K562 (cell line): Measurements from ENCODE around the gene RANGAP1. TPM values are rescaled to one million over a fixed set of nuclear protein-coding genes. Genes with fewer than 3 reads are reported as not detected.

Experiments
- ATAC-seq: fragments of 200-7000 bp; cut with Tn5 transposase; 3 replicates; pipeline ENCODE4 v1.9.1; 2020; ENCODE audit warnings: moderate library complexity
- BruUV-seq: library from RNA; stranded (reverse); fragments of 400-500 nt; replicated peaks from 2 replicates; lab custom pipeline; 2021; lab: Mats Ljungman, UMichigan
- CTCF ChIA-PET: fragments of 300-600 bp; formaldehyde crosslinking; extraction: SDS; loops from one replicate; lab custom pipeline; 2021; ENCODE audit warnings: low intra/inter-chr PET ratio; lab: Yijun Ruan, JAX
- POLR2A ChIA-PET: fragments of 300-600, 350-650 bp; sonication (Branson Sonifier 250); formaldehyde crosslinking; extraction: SDS; loops from one replicate; lab custom pipeline; 2021; ENCODE audit warnings: antibody characterized with exemption, inconsistent platforms; lab: Yijun Ruan, JAX
- DNase-seq, 4 experiments: peaks; one replicate each; pipeline versions ENCODE4 v3.0.0 to v3.0.0-alpha.2; 2011 to 2018; ENCODE audit warnings: low spot score in 3 of 4, mixed read lengths in 3 of 4; ENCODE audit errors: extremely low read depth in 1 of 4
- FAIRE-seq: peaks from 2 replicates; lab custom pipeline; 2011; peaks lifted over from hg19 to GRCh38; lab: Jason Lieb, UNC
- H2AFZ ChIP-seq: 2 replicates; pipeline ENCODE4 v1.6.0; 2011; ENCODE audit warnings: low read depth, low read length, control low read depth, inconsistent platforms
- H3K27ac ChIP-seq: fragments of 200-600 bp; 3 replicates; pipeline ENCODE4 v1.8.0; 2011; ENCODE audit warnings: low read depth, mild to moderate bottlenecking, control low read depth, inconsistent platforms, low read length, moderate library complexity, mixed read lengths; ENCODE audit errors: extremely low read depth
- H3K27me3 ChIP-seq, 2 experiments: fragments of 300-600 bp in 1 of 2; 2 replicates in 1 of 2; 3 replicates in 1 of 2; pipeline versions ENCODE4 v1.6.0 to v1.8.0; 2011; ENCODE audit warnings: inconsistent platforms in 2 of 2, low read length in 2 of 2, mild to moderate bottlenecking in 1 of 2, mixed read lengths in 1 of 2, moderate library complexity in 1 of 2; ENCODE audit not compliant: control insufficient read depth in 2 of 2, insufficient read depth in 2 of 2
- H3K36me3 ChIP-seq: fragments of 300-600 bp; 3 replicates; pipeline ENCODE4 v1.8.0; 2011; ENCODE audit warnings: mild to moderate bottlenecking, low read length, inconsistent platforms; ENCODE audit not compliant: control insufficient read depth, insufficient read depth
- H3K4me1 ChIP-seq, 2 experiments: fragments of 200-600 bp in 1 of 2; replicated peaks in 1 of 2; 2 replicates in 1 of 2; 3 replicates in 1 of 2; pipeline versions ENCODE4 v1.5.1 to v1.8.0; 2011; ENCODE audit warnings: inconsistent platforms in 2 of 2, low read length in 2 of 2, mild to moderate bottlenecking in 1 of 2, mixed read lengths in 1 of 2, moderate library complexity in 1 of 2; ENCODE audit not compliant: control insufficient read depth in 2 of 2, insufficient read depth in 2 of 2
- H3K4me2 ChIP-seq: 2 replicates; pipeline ENCODE4 v1.6.1; 2011; ENCODE audit warnings: low read length, control low read depth, inconsistent platforms, mixed read lengths; ENCODE audit not compliant: insufficient read depth
- H3K4me3 ChIP-seq: fragments of 200-600 bp; sonication (generic), shearing (Covaris generic); 2 replicates; pipeline ENCODE4 v1.5.1; 2016; ENCODE audit warnings: control low read depth, inconsistent platforms
- H3K79me2 ChIP-seq: fragments of 200-600 bp; 3 replicates; pipeline ENCODE4 v1.8.0; 2011; ENCODE audit warnings: low read length, inconsistent platforms; ENCODE audit not compliant: control insufficient read depth, insufficient read depth
- H3K9ac ChIP-seq, 2 experiments: 2 replicates each; pipeline versions ENCODE4 v1.6.0 to v1.6.1; 2011; ENCODE audit warnings: low read depth in 2 of 2, low read length in 2 of 2, control low read depth in 1 of 2, inconsistent platforms in 1 of 2, mild to moderate bottlenecking in 1 of 2, mixed read lengths in 1 of 2; ENCODE audit not compliant: insufficient read depth in 1 of 2
- H3K9me1 ChIP-seq: one replicate; pipeline ENCODE4 v1.6.0; 2011; ENCODE audit warnings: inconsistent platforms, mild to moderate bottlenecking, low read length, moderate library complexity; ENCODE audit not compliant: control insufficient read depth, insufficient read depth
- H3K9me3 ChIP-seq: replicated peaks from 2 replicates; pipeline ENCODE4 v1.5.1; 2011; ENCODE audit warnings: low read depth, low read length, inconsistent platforms; ENCODE audit not compliant: control insufficient read depth, insufficient read depth
- H4K20me1 ChIP-seq: replicated peaks from 2 replicates; pipeline ENCODE4 v1.6.1; 2011; ENCODE audit warnings: low read length, inconsistent platforms, mixed read lengths; ENCODE audit not compliant: control insufficient read depth, insufficient read depth
- FOS ChIP-seq: IDR thresholded peaks from 3 replicates; pipeline ENCODE4 v1.6.1; 2011; ENCODE audit not compliant: insufficient read length; ENCODE audit errors: extremely low read depth
- FOXJ3 ChIP-seq: sonication (generic); formaldehyde crosslinking; IDR thresholded peaks from 2 replicates; pipeline ENCODE4 v1.4.0; 2020; ENCODE audit warnings: mild to moderate bottlenecking, missing genetic modification reagents
- FUS ChIP-seq: fragments of 200-400 bp; formaldehyde crosslinking; optimal IDR thresholded peaks from 2 replicates; pipeline ENCODE3; 2017; ENCODE audit warnings: low read depth, low read length
- HDAC6 ChIP-seq: IDR thresholded peaks from 2 replicates; pipeline ENCODE4 v1.6.1; 2012; ENCODE audit warnings: low read depth, mild to moderate bottlenecking, control low read depth, inconsistent platforms, low read length, moderate library complexity
- KLF10 ChIP-seq: fragments of 250-450 bp; sonication (Bioruptor Pico); IDR thresholded peaks from 2 replicates; pipeline ENCODE4 v1.6.1; 2021; ENCODE audit warnings: matching md5 sums
- NFE2L1 ChIP-seq: fragments of 450-650 bp; IDR thresholded peaks from 2 replicates; pipeline ENCODE4 v1.6.1; 2016; ENCODE audit warnings: missing genetic modification characterization, low read depth, mild to moderate bottlenecking, missing compliant biosample characterization, moderate library complexity, borderline replicate concordance
- NFXL1 ChIP-seq: fragments of 450-650 bp; formaldehyde crosslinking; IDR thresholded peaks from 2 replicates; pipeline ENCODE4 v1.4.0; 2021; ENCODE audit warnings: mild to moderate bottlenecking
- SMARCC2 ChIP-seq: fragments of 450-650 bp; IDR thresholded peaks from 2 replicates; pipeline ENCODE4 v1.6.1; 2017; ENCODE audit warnings: antibody characterized with exemption, moderate library complexity, mild to moderate bottlenecking, low read depth
- SREBF1 ChIP-seq: fragments of 150-350 bp; IDR thresholded peaks from 2 replicates; pipeline ENCODE4 v1.6.1; 2014; ENCODE audit warnings: antibody characterized with exemption, low read depth, low read length, borderline replicate concordance
- ZNF121 ChIP-seq: sonication (generic); formaldehyde crosslinking; conservative IDR thresholded peaks from 2 replicates; pipeline ENCODE4 v1.8.0; 2022; ENCODE audit warnings: missing genetic modification reagents
- ZNF589 ChIP-seq: fragments of 200-800 bp; sonication (Bioruptor generic); IDR thresholded peaks from 2 replicates; pipeline ENCODE4 v1.6.1; 2016; ENCODE audit warnings: low read depth, missing genetic modification characterization, missing compliant biosample characterization
- WGBS: fragments of 100-300 bp; shearing (Covaris generic); methylation state at CpG from one replicate; pipeline ENCODE4 v1.1.6; 2016; ENCODE audit warnings: low coverage, mixed read lengths; ENCODE audit not compliant: insufficient coverage; ENCODE audit errors: missing lambda C conversion rate; 5-methylcytosine and 5-hydroxymethylcytosine counted together
- in situ Hi-C: fragments of 300-500 bp; cut with MboI; formaldehyde crosslinking; loops from 4 replicates; pipeline ENCODE4 v1.15.0; 2018; ENCODE audit warnings: inconsistent platforms, mixed read lengths
- intact Hi-C: fragments of 100-400 bp; cut with micrococcal nuclease; formaldehyde crosslinking; loops from 2 replicates; pipeline ENCODE4 v1.14.2; 2022
- polyA plus RNA-seq, 8 experiments: library from polyadenylated mRNA; depleted of rRNA in 4 of 8; stranded (reverse) in 5 of 8; unstranded in 3 of 8; fragments of >200 nt; fragmentation: Nextera tagmentation in 2 of 8; fragmentation: Illumina TruSeq in 1 of 8; extraction: Ambion mirVana in 2 of 8; extraction: Trizol in 1 of 8; gene quantifications; 2 replicates each; pipeline versions ENCODE4 v1.2.1 to v1.2.3, GENCODE V29; 2011 to 2014; ENCODE audit warnings: inconsistent platforms in 1 of 8, missing spikeins in 1 of 8
- total RNA-seq, 7 experiments: library from RNA; depleted of rRNA in 6 of 7; stranded (reverse); fragments of >200 nt in 6 of 7; fragmentation: Illumina TruSeq in 2 of 7; extraction: Trizol in 2 of 7; gene quantifications; 2 replicates each; pipeline versions ENCODE4 v1.2.1 to v1.2.3, GENCODE V29; 2011 to 2021; ENCODE audit warnings: low replicate concordance in 1 of 7
- TF ChIP-seq, protein P1 (sequence below): sonication (generic); formaldehyde crosslinking; IDR thresholded peaks from 2 replicates; pipeline ENCODE4 v1.8.0; 2023; ENCODE audit warnings: missing genetic modification reagents, mild to moderate bottlenecking, borderline replicate concordance
- TF ChIP-seq, protein P2 (sequence below): sonication (generic); formaldehyde crosslinking; IDR thresholded peaks from 2 replicates; pipeline ENCODE4 v1.8.0; 2022; ENCODE audit warnings: mild to moderate bottlenecking, missing genetic modification reagents

RANGAP1 gene
- total and polyA plus RNA-seq, 9 of the 15 experiments (the other 6 are each of a cell fraction or from before 2014, with no cell fraction given) = 2.1 to 104 (median 50.6) TPM

DNA sequence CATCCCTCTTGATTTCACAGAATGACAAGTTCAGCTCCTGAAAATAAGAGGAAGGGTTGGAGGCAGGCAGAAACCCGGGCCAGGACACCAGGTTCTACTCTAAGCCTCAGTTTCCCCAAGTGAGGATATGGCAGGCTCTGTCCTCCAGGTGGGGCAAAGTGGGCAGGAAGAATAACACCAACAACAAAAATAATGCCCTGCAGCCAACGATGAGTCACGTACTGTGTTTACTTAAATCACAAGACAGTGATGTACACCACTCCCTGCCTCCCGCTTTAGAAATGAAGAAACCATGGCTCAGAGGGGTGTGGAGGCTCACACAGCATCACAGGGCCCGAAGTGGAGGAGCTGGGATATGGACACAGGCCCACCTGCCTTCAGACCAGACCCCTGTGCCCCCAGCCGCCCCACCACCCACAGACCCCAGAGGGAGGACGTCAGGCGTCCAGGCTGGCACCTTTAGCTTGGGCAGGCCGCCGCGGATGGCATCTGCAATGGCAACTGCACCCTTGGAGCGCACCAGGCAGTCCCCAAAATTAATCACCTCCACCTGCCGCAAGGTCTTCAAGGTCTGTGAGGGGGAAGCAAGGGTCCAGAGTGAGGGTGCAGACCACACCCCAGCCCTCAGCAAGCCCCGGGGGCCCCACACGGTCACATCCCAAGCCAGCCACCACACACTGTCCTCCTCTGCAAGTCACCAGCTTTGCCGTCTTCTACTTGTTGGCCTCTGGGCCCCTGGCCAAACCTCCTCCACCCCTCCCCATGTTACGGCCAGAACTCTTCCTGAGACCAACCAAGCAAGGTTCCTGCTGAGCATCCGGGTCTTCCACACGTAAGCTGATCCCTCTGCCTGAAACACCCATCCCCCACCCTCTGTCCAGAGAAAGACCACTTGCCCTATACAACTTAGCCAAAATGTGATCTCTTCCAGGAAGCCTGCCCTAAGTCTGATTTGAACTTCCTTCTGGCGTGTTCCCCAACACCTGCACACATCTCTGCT lies 29.4 kb downstream of the RANGAP1 start (continued):
- no peak for TF ChIP-seq FOXJ3 (CRISPR knock-in tag)

DNA sequence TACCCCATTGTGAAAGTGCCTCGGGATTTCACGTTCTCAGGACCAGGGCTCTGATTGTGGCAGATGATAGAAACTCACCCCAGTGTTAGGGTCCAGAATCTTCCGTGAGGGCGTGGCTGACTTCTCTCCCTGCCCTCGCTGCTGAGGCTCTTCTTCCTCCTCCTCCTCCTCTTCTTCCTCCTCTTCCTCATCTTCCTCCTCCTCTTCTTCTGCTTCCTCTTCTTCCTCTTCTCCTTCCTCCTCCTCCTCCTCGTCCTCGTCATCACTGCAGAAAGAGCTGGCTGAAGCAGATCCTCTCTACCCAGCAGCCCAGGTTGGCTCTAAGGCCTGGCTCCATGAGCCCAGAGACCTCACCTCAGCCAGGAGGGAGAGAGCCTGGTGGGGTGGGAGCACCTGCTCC lies 31.8 kb downstream of the RANGAP1 start:
- intact Hi-C loops = no loop called here
- TF ChIP-seq FOS (no peak), HDAC6 (no peak), SREBF1 (no peak), FUS (no peak), KLF10 (no peak), ZNF121 (CRISPR knock-in tag) (no peak), NFXL1 (no peak), ZNF589 (no peak), NFE2L1 (tag) (no peak), SMARCC2 (no peak)
- TF ChIP-seq, protein P1, sequence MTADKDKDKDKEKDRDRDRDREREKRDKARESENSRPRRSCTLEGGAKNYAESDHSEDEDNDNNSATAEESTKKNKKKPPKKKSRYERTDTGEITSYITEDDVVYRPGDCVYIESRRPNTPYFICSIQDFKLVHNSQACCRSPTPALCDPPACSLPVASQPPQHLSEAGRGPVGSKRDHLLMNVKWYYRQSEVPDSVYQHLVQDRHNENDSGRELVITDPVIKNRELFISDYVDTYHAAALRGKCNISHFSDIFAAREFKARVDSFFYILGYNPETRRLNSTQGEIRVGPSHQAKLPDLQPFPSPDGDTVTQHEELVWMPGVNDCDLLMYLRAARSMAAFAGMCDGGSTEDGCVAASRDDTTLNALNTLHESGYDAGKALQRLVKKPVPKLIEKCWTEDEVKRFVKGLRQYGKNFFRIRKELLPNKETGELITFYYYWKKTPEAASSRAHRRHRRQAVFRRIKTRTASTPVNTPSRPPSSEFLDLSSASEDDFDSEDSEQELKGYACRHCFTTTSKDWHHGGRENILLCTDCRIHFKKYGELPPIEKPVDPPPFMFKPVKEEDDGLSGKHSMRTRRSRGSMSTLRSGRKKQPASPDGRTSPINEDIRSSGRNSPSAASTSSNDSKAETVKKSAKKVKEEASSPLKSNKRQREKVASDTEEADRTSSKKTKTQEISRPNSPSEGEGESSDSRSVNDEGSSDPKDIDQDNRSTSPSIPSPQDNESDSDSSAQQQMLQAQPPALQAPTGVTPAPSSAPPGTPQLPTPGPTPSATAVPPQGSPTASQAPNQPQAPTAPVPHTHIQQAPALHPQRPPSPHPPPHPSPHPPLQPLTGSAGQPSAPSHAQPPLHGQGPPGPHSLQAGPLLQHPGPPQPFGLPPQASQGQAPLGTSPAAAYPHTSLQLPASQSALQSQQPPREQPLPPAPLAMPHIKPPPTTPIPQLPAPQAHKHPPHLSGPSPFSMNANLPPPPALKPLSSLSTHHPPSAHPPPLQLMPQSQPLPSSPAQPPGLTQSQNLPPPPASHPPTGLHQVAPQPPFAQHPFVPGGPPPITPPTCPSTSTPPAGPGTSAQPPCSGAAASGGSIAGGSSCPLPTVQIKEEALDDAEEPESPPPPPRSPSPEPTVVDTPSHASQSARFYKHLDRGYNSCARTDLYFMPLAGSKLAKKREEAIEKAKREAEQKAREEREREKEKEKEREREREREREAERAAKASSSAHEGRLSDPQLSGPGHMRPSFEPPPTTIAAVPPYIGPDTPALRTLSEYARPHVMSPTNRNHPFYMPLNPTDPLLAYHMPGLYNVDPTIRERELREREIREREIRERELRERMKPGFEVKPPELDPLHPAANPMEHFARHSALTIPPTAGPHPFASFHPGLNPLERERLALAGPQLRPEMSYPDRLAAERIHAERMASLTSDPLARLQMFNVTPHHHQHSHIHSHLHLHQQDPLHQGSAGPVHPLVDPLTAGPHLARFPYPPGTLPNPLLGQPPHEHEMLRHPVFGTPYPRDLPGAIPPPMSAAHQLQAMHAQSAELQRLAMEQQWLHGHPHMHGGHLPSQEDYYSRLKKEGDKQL (CRISPR knock-in tag) = no peak
- TF ChIP-seq, protein P2, sequence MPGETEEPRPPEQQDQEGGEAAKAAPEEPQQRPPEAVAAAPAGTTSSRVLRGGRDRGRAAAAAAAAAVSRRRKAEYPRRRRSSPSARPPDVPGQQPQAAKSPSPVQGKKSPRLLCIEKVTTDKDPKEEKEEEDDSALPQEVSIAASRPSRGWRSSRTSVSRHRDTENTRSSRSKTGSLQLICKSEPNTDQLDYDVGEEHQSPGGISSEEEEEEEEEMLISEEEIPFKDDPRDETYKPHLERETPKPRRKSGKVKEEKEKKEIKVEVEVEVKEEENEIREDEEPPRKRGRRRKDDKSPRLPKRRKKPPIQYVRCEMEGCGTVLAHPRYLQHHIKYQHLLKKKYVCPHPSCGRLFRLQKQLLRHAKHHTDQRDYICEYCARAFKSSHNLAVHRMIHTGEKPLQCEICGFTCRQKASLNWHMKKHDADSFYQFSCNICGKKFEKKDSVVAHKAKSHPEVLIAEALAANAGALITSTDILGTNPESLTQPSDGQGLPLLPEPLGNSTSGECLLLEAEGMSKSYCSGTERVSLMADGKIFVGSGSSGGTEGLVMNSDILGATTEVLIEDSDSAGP (CRISPR knock-in tag) = no peak
- TF ChIP-seq, all 486 proteins: peak for 0
- Histone ChIP-seq H3K9me3 (no peaks in the 10 kb centered on the region), H3K79me2 (no peaks in the 10 kb centered on the region), H2AFZ (no peak overlapping the region), H3K4me1 (peaks cover 0 to 5% of the 10 kb centered on the region in 2 experiments; a peak in 1 of 5 replicates), H3K27me3 (no peaks in the 10 kb centered on the region), H3K4me2 (no peak overlapping the region), H3K4me3 (no peak overlapping the region), H3K9me1 (no peaks in the 10 kb centered on the region), H3K9ac (no peak overlapping the region), H3K36me3 (peaks cover 87% of the 10 kb centered on the region; the same call in 2 of the 3 replicates), H4K20me1 (no peaks in the 10 kb centered on the region), H3K27ac (no peak overlapping the region)
- CTCF ChIA-PET = no interaction called here
- POLR2A ChIA-PET = interaction anchor here (1.0 kb wide), 1 partner anchor 17 kb away, joined by 3 read pairs; no protein-coding TSS in a partner anchor
- DNase-seq (no peak), FAIRE-seq (no peak), ATAC-seq (no peak)
- no TSS peak for BruUV-seq
- WGBS = 83% methylated on average over 4 of the region's 7 CpGs
- in situ Hi-C loops = no loop called here
